Liver (tissue), 9 donors: Measurements from ENCODE around the gene MRPS30. TPM values are rescaled to one million over a fixed set of nuclear protein-coding genes. Genes with fewer than 3 reads are reported as not detected.

ENCODE experiments used
- DNase-seq: peaks from one replicate; pipeline ENCODE4 v3.0.0-alpha.2; 2017; ENCODE audit warnings: low spot score
- H3K27ac ChIP-seq, 2 donors: one replicate each; pipeline ENCODE4 v1.7.0; 2013; ENCODE audit warnings: inconsistent platforms in 2 of 2, low read length in 2 of 2, control low read depth in 1 of 2, low read depth in 1 of 2, mild to moderate bottlenecking in 1 of 2
- H3K27me3 ChIP-seq, 4 donors: one replicate each; pipeline versions ENCODE4 v1.6.1 to v1.7.0; 2013; ENCODE audit warnings: low read length in 3 of 4, inconsistent platforms in 1 of 4, mild to moderate bottlenecking in 1 of 4, moderate library complexity in 1 of 4; ENCODE audit not compliant: control insufficient read depth in 4 of 4, insufficient read depth in 4 of 4
- H3K36me3 ChIP-seq, 4 donors: one replicate each; pipeline versions ENCODE4 v1.6.1 to v1.7.0; 2013; ENCODE audit warnings: low read length in 3 of 4, mild to moderate bottlenecking in 3 of 4, low read depth in 1 of 4, moderate library complexity in 1 of 4; ENCODE audit not compliant: control insufficient read depth in 4 of 4, insufficient read depth in 3 of 4
- H3K4me1 ChIP-seq, 4 donors: one replicate each; pipeline versions ENCODE4 v1.6.1 to v1.7.0; 2013; ENCODE audit warnings: low read length in 3 of 4, mild to moderate bottlenecking in 3 of 4, moderate library complexity in 1 of 4; ENCODE audit not compliant: control insufficient read depth in 4 of 4, insufficient read depth in 4 of 4
- H3K4me3 ChIP-seq, 3 donors: one replicate each; pipeline versions ENCODE4 v1.6.1 to v1.7.0; 2013; ENCODE audit warnings: low read length in 3 of 3, control low read depth in 1 of 3, low read depth in 1 of 3, mild to moderate bottlenecking in 1 of 3
- H3K9ac ChIP-seq, 2 donors: one replicate each; pipeline ENCODE4 v1.7.0; 2013; ENCODE audit warnings: low read length in 2 of 2, mild to moderate bottlenecking in 2 of 2, moderate library complexity in 2 of 2, control low read depth in 1 of 2, low read depth in 1 of 2
- H3K9me3 ChIP-seq, 4 donors: one replicate each; pipeline versions ENCODE4 v1.6.1 to v1.7.0; 2013; ENCODE audit warnings: low read length in 3 of 4; ENCODE audit not compliant: control insufficient read depth in 4 of 4
- EGR1 ChIP-seq, 2 donors: IDR thresholded peaks; 2 replicates each; pipeline ENCODE4 v1.6.1; 2016 to 2018; ENCODE audit warnings: antibody characterized with exemption in 2 of 2, low read depth in 2 of 2
- FOXA1 ChIP-seq: IDR thresholded peaks from 2 replicates; pipeline ENCODE4 v1.6.1; 2016; ENCODE audit warnings: antibody characterized with exemption
- GABPA ChIP-seq, 2 donors: IDR thresholded peaks in 1 of 2; conservative IDR thresholded peaks in 1 of 2; 2 replicates each; pipeline ENCODE4 v1.6.1; 2016; ENCODE audit warnings: antibody characterized with exemption in 2 of 2, mild to moderate bottlenecking in 1 of 2, moderate library complexity in 1 of 2
- HNF4A ChIP-seq, 2 donors: conservative IDR thresholded peaks; 2 replicates each; pipeline ENCODE4 v1.6.1; 2016; ENCODE audit warnings: antibody characterized with exemption in 2 of 2, mild to moderate bottlenecking in 2 of 2
- HNF4G ChIP-seq: IDR thresholded peaks from 2 replicates; pipeline ENCODE4 v1.6.1; 2016; ENCODE audit warnings: antibody characterized with exemption
- JUND ChIP-seq, 2 donors: IDR thresholded peaks; 2 replicates each; pipeline ENCODE4 v1.6.1; 2016; ENCODE audit warnings: antibody characterized with exemption in 2 of 2
- NR2F2 ChIP-seq: IDR thresholded peaks from 2 replicates; pipeline ENCODE4 v1.6.1; 2016; ENCODE audit warnings: antibody characterized with exemption
- RXRA ChIP-seq, 2 donors: IDR thresholded peaks; 2 replicates each; pipeline ENCODE4 v1.6.1; 2017 to 2018; ENCODE audit warnings: antibody characterized with exemption in 2 of 2, mild to moderate bottlenecking in 1 of 2
- YY1 ChIP-seq: IDR thresholded peaks from 2 replicates; pipeline ENCODE4 v1.6.1; 2016; ENCODE audit warnings: antibody characterized with exemption, mild to moderate bottlenecking
- WGBS: extraction: QIAGEN DNeasy Blood & Tissue Kit; methylation state at CpG from one replicate; pipeline ENCODE4 v1.1.7; 2013; 5-methylcytosine and 5-hydroxymethylcytosine counted together
- polyA plus RNA-seq, 2 donors: library from polyadenylated mRNA; stranded (reverse) in 1 of 2; unstranded in 1 of 2; fragments of 200-250 nt in 1 of 2; fragments of >200 nt in 1 of 2; fragmentation: Nextera tagmentation in 1 of 2; extraction: Ambion mirVana in 1 of 2; gene quantifications; one replicate each; pipeline versions ENCODE4 v1.2.1 to v1.2.3, GENCODE V29; 2013 to 2015
- total RNA-seq, 2 donors: library from RNA; depleted of rRNA; stranded (reverse); fragments of >200 nt; gene quantifications; one replicate each; pipeline ENCODE4 v1.2.3, GENCODE V29; 2014
- TF ChIP-seq, protein P1 (sequence below): IDR thresholded peaks from 2 replicates; pipeline ENCODE4 v1.6.1; 2016; ENCODE audit warnings: antibody characterized with exemption, mild to moderate bottlenecking
- TF ChIP-seq, protein P2 (sequence below): IDR thresholded peaks from 2 replicates; pipeline ENCODE4 v1.6.1; 2016; ENCODE audit warnings: antibody characterized with exemption
- TF ChIP-seq, protein P3 (sequence below): IDR thresholded peaks from 2 replicates; pipeline ENCODE4 v1.6.1; 2016; ENCODE audit warnings: antibody characterized with exemption
- TF ChIP-seq, protein P4 (sequence below): fragments of 150-350 bp; IDR thresholded peaks from 2 replicates; pipeline ENCODE4 v1.5.1; 2017; ENCODE audit warnings: improper control_type of control experiment, low read depth, low read length; ENCODE audit not compliant: missing input control
- donor health status: healthy.
- donor health status: healthy.
- donor health status: healthy.
- donor health status: healthy.
- donor health status: healthy.

Gene MRPS30
- total and polyA plus RNA-seq, 4 donors: 20.7 to 44.7 (median 34.3) TPM

DNA sequence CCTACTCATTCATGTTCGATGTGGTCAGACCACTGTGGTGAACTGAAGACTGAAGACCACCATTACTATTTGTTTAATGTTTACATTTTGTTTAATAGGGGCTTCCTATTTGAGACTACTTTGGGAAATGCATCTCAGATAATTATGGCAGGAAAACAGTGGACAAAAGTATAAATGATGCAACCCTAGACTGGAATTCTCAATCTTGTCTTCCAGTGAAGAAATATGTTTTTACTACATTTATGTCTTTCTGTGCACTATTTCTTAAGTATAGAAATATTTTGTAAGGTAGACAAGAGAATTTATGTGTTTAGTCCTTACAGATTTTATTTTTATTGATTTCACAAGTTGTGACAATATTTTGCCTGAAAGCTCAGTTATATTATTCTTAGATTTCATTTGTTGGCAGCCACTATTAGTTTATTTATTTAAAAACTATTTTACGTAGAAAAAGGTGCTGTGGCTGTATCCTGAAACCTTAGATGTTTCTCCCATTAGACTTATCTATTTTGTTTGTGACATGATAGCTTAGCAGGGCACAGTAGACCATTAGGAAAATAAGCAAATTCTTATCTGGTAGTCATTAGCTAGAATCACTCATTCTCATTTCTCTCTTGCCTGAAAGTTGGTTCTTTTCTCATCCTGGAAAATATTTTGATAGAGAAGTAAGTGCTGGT is 39.4 kb upstream of the MRPS30 start:
- H3K4me1 ChIP-seq: no peaks in the 10 kb centered on the region
- TF ChIP-seq NR2F2: no peak
- TF ChIP-seq RXRA (IDR thresholded peaks at IDR 0.05): no peak
- TF ChIP-seq, protein P1, sequence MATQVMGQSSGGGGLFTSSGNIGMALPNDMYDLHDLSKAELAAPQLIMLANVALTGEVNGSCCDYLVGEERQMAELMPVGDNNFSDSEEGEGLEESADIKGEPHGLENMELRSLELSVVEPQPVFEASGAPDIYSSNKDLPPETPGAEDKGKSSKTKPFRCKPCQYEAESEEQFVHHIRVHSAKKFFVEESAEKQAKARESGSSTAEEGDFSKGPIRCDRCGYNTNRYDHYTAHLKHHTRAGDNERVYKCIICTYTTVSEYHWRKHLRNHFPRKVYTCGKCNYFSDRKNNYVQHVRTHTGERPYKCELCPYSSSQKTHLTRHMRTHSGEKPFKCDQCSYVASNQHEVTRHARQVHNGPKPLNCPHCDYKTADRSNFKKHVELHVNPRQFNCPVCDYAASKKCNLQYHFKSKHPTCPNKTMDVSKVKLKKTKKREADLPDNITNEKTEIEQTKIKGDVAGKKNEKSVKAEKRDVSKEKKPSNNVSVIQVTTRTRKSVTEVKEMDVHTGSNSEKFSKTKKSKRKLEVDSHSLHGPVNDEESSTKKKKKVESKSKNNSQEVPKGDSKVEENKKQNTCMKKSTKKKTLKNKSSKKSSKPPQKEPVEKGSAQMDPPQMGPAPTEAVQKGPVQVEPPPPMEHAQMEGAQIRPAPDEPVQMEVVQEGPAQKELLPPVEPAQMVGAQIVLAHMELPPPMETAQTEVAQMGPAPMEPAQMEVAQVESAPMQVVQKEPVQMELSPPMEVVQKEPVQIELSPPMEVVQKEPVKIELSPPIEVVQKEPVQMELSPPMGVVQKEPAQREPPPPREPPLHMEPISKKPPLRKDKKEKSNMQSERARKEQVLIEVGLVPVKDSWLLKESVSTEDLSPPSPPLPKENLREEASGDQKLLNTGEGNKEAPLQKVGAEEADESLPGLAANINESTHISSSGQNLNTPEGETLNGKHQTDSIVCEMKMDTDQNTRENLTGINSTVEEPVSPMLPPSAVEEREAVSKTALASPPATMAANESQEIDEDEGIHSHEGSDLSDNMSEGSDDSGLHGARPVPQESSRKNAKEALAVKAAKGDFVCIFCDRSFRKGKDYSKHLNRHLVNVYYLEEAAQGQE: no peak
- H3K4me3 ChIP-seq: no peak overlapping the region
- WGBS: 71% methylated on average over 2 of the region's 2 CpGs
- no peaks in the 10 kb centered on the region for H3K9me3 ChIP-seq
- H3K9ac ChIP-seq: no peak overlapping the region
- DNase-seq: no peak
- no peak overlapping the region for H3K27ac ChIP-seq
- H3K27me3 ChIP-seq: no peaks in the 10 kb centered on the region
- no peaks in the 10 kb centered on the region for H3K36me3 ChIP-seq

DNA sequence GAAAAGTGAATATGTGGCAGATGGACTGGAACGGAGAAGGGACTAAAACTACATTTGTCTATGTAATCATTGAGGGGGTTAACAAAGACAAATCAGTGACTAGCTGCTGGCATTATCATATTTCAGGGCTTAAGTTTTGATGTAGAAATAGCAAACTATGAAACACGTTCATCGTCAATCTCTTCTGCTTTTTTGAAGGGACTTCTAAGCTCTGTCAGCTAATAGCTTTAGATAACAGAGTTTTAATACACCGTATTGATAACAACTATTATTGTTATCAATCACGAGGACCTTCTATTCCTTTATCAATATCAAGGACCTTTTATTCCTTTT is 38.9 kb upstream of the MRPS30 start:
- H3K9ac ChIP-seq: no peak overlapping the region
- TF ChIP-seq, protein P2, sequence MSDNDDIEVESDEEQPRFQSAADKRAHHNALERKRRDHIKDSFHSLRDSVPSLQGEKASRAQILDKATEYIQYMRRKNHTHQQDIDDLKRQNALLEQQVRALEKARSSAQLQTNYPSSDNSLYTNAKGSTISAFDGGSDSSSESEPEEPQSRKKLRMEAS: no peak
- TF ChIP-seq EGR1 (IDR thresholded peaks at IDR 0.05; ENCODE audit: low read depth in 2 of 2): no peak
- no peak for TF ChIP-seq NR2F2
- TF ChIP-seq HNF4G: no peak
- no peak for TF ChIP-seq YY1
- TF ChIP-seq JUND (IDR thresholded peaks at IDR 0.05): no peak
- no peak for TF ChIP-seq HNF4A (conservative IDR thresholded peaks at IDR 0.05)
- TF ChIP-seq, protein P3, sequence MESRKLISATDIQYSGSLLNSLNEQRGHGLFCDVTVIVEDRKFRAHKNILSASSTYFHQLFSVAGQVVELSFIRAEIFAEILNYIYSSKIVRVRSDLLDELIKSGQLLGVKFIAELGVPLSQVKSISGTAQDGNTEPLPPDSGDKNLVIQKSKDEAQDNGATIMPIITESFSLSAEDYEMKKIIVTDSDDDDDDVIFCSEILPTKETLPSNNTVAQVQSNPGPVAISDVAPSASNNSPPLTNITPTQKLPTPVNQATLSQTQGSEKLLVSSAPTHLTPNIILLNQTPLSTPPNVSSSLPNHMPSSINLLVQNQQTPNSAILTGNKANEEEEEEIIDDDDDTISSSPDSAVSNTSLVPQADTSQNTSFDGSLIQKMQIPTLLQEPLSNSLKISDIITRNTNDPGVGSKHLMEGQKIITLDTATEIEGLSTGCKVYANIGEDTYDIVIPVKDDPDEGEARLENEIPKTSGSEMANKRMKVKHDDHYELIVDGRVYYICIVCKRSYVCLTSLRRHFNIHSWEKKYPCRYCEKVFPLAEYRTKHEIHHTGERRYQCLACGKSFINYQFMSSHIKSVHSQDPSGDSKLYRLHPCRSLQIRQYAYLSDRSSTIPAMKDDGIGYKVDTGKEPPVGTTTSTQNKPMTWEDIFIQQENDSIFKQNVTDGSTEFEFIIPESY: no peak
- TF ChIP-seq, protein P4, sequence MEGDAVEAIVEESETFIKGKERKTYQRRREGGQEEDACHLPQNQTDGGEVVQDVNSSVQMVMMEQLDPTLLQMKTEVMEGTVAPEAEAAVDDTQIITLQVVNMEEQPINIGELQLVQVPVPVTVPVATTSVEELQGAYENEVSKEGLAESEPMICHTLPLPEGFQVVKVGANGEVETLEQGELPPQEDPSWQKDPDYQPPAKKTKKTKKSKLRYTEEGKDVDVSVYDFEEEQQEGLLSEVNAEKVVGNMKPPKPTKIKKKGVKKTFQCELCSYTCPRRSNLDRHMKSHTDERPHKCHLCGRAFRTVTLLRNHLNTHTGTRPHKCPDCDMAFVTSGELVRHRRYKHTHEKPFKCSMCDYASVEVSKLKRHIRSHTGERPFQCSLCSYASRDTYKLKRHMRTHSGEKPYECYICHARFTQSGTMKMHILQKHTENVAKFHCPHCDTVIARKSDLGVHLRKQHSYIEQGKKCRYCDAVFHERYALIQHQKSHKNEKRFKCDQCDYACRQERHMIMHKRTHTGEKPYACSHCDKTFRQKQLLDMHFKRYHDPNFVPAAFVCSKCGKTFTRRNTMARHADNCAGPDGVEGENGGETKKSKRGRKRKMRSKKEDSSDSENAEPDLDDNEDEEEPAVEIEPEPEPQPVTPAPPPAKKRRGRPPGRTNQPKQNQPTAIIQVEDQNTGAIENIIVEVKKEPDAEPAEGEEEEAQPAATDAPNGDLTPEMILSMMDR: no peak
- TF ChIP-seq GABPA (IDR thresholded peaks at IDR 0.05 in 1 of 2, conservative IDR thresholded peaks at IDR 0.05 in 1 of 2): no peak
- TF ChIP-seq RXRA (IDR thresholded peaks at IDR 0.05): no peak
- TF ChIP-seq FOXA1: no peak
- H3K27me3 ChIP-seq: no peaks in the 10 kb centered on the region
- 76% methylated on average over 5 of the region's 5 CpGs for WGBS
- no peaks in the 10 kb centered on the region for H3K36me3 ChIP-seq
- H3K27ac ChIP-seq: no peak overlapping the region
- H3K4me1 ChIP-seq: no peaks in the 10 kb centered on the region
- DNase-seq: no peak
- H3K9me3 ChIP-seq: no peaks in the 10 kb centered on the region
- no peak overlapping the region for H3K4me3 ChIP-seq
